ENCODE results near the gene ZG16B.

DNA sequence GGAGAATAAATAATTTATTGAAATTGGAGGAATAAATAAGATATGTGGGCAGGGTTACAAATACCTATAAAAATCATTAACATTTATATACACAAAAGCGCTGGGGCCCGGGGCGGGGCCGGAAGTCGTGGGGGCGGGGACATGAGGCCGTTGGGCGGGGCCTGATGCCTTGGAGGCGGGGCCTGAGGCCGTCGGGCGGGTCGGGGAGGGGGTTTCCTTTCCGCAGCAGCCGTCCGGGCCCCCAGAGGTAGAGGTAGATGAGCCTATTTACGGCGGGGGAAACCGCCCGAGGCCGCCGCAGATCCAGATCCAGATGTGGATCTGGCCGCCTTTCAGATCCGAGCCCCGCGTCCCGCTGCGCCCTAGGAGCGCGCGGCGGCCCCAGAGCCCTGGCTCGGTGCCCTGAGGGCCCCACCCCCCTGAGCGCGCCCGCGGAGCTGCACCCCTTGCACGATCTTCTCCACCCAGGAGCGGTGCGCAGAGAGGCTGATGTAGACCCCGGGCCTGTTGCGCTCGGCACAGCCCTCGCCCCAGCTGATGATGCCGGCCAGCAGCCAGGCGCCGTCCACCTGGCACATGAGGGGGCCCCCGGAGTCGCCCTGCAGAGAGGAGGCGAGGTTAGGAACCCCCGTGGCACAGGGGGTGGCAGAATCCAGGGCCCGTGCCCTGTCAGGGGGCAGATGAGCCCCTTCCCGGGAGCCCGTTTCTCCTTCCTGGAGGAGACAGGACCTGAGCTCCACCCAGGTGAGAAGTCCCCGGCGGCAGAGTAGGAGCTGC is 22.8 kb downstream of the ZG16B start:
- TF ChIP-seq YY1 (IDR thresholded peaks at IDR 0.05; ENCODE audit: extremely low read depth, insufficient replicate concordance, low read depth, low read length) (no peak), POLR2A (IDR thresholded peaks at IDR 0.05; ENCODE audit: borderline replicate concordance, extremely low read depth, insufficient read depth, insufficient read length) (no peak), EZH2 (IDR thresholded peaks at IDR 0.05) (no peak), ZNF274 (IDR thresholded peaks at IDR 0.05; ENCODE audit: low read depth, low read length) (no peak)
